H9 (cell line): Measurements from ENCODE around the gene RSBN1L. TPM values are rescaled to one million over a fixed set of nuclear protein-coding genes. Genes with fewer than 3 reads are reported as not detected.

ENCODE experiments used
- DNase-seq: peaks from one replicate; pipeline ENCODE4 v3.0.0-alpha.2; 2017
- H2AFZ ChIP-seq: one replicate; pipeline ENCODE4 v1.6.1; 2013; ENCODE audit warnings: mild to moderate bottlenecking, low read length, control low read depth, moderate library complexity
- H2AK5ac ChIP-seq: 2 replicates; pipeline ENCODE4 v1.6.1; 2013; ENCODE audit warnings: low read length, control low read depth, mixed read lengths; ENCODE audit not compliant: insufficient read length
- H2BK120ac ChIP-seq: one replicate; pipeline ENCODE4 v1.6.1; 2013; ENCODE audit warnings: low read depth, mild to moderate bottlenecking, low read length, control low read depth, inconsistent platforms; ENCODE audit not compliant: poor library complexity, severe bottlenecking
- H2BK12ac ChIP-seq: 2 replicates; pipeline ENCODE4 v1.6.1; 2013; ENCODE audit warnings: low read length, control low read depth, mixed read lengths, low read depth; ENCODE audit not compliant: insufficient read length
- H2BK15ac ChIP-seq: 2 replicates; pipeline ENCODE4 v1.6.1; 2013; ENCODE audit warnings: low read depth, low read length, control low read depth
- H2BK20ac ChIP-seq: one replicate; pipeline ENCODE4 v1.6.1; 2013; ENCODE audit warnings: low read depth, mild to moderate bottlenecking, low read length, control low read depth, inconsistent platforms; ENCODE audit not compliant: poor library complexity, severe bottlenecking
- H2BK5ac ChIP-seq: 2 replicates; pipeline ENCODE4 v1.6.1; 2013; ENCODE audit warnings: low read length, control low read depth, mixed read lengths; ENCODE audit not compliant: insufficient read length
- H3K14ac ChIP-seq: 2 replicates; pipeline ENCODE4 v1.6.1; 2013; ENCODE audit warnings: low read length, control low read depth; ENCODE audit not compliant: insufficient read depth
- H3K18ac ChIP-seq: 2 replicates; pipeline ENCODE4 v1.6.1; 2013; ENCODE audit warnings: low read depth, mild to moderate bottlenecking, mixed read lengths, low read length, control low read depth; ENCODE audit not compliant: insufficient read length
- H3K23ac ChIP-seq: 2 replicates; pipeline ENCODE4 v1.6.1; 2013; ENCODE audit warnings: low read length, control low read depth, mixed read lengths, low read depth; ENCODE audit not compliant: insufficient read length
- H3K23me2 ChIP-seq: 2 replicates; pipeline ENCODE4 v1.6.1; 2013; ENCODE audit warnings: low read depth, mild to moderate bottlenecking, mixed read lengths, low read length, control low read depth; ENCODE audit not compliant: insufficient read length, poor library complexity, severe bottlenecking
- H3K27ac ChIP-seq: 2 replicates; pipeline ENCODE4 v1.5.1; 2013; ENCODE audit warnings: low read length, control low read depth, mixed read lengths, low read depth; ENCODE audit not compliant: insufficient read length
- H3K27me3 ChIP-seq: 2 replicates; pipeline ENCODE4 v1.6.1; 2013; ENCODE audit warnings: low read length, control low read depth, inconsistent platforms; ENCODE audit not compliant: insufficient read depth
- H3K4ac ChIP-seq: 2 replicates; pipeline ENCODE4 v1.6.1; 2013; ENCODE audit warnings: low read depth, mild to moderate bottlenecking, control low read depth, inconsistent platforms, low read length, moderate library complexity
- H3K4me1 ChIP-seq: 2 replicates; pipeline ENCODE4 v1.6.1; 2013; ENCODE audit warnings: low read length, control low read depth, inconsistent platforms; ENCODE audit not compliant: insufficient read depth
- H3K4me2 ChIP-seq: 2 replicates; pipeline ENCODE4 v1.6.1; 2013; ENCODE audit warnings: low read length, control low read depth, mixed read lengths; ENCODE audit not compliant: insufficient read length, insufficient read depth
- H3K56ac ChIP-seq: 2 replicates; pipeline ENCODE4 v1.6.1; 2013; ENCODE audit warnings: low read depth, mild to moderate bottlenecking, mixed read lengths, low read length, control low read depth; ENCODE audit not compliant: insufficient read length
- H3K79me1 ChIP-seq: 2 replicates; pipeline ENCODE4 v1.6.1; 2013; ENCODE audit warnings: low read depth, mild to moderate bottlenecking, moderate library complexity, low read length, control low read depth, inconsistent platforms; ENCODE audit not compliant: insufficient read depth, poor library complexity, severe bottlenecking
- H3K79me2 ChIP-seq: 2 replicates; pipeline ENCODE4 v1.6.1; 2013; ENCODE audit warnings: low read length, control low read depth, inconsistent platforms; ENCODE audit not compliant: insufficient read depth
- H3K9ac ChIP-seq: 2 replicates; pipeline ENCODE4 v1.6.1; 2013; ENCODE audit warnings: low read length, control low read depth, mixed read lengths; ENCODE audit not compliant: insufficient read length; ENCODE audit errors: extremely low read depth
- H3K9me3 ChIP-seq: one replicate; pipeline ENCODE4 v1.6.1; 2013; ENCODE audit warnings: low read depth, low read length, inconsistent platforms; ENCODE audit not compliant: control insufficient read depth
- H3T11ph ChIP-seq: one replicate; pipeline ENCODE4 v1.6.1; 2013; ENCODE audit warnings: mild to moderate bottlenecking, low read length, control low read depth, inconsistent platforms
- H4K20me1 ChIP-seq: one replicate; pipeline ENCODE4 v1.6.1; 2013; ENCODE audit not compliant: control insufficient read depth, insufficient read length, insufficient read depth
- H4K5ac ChIP-seq: 2 replicates; pipeline ENCODE4 v1.6.1; 2013; ENCODE audit warnings: low read depth, mild to moderate bottlenecking, mixed read lengths, low read length, control low read depth; ENCODE audit not compliant: insufficient read length
- H4K8ac ChIP-seq: replicated peaks from 2 replicates; pipeline ENCODE4 v1.6.1; 2013; ENCODE audit warnings: low read length, control low read depth, mixed read lengths, low read depth; ENCODE audit not compliant: insufficient read length
- H4K91ac ChIP-seq: 2 replicates; pipeline ENCODE4 v1.6.1; 2013; ENCODE audit warnings: low read depth, mild to moderate bottlenecking, moderate library complexity, mixed read lengths, low read length, control low read depth; ENCODE audit not compliant: insufficient read length
- H3K27ac Mint-ChIP-seq, 3 experiments: 2 replicates in 2 of 3; 3 replicates in 1 of 3; pipeline ENCODE4 v1.8.0; 2020 to 2021; ENCODE audit warnings: mixed read lengths in 3 of 3, mild to moderate bottlenecking in 1 of 3, moderate library complexity in 1 of 3
- H3K27me3 Mint-ChIP-seq: 2 replicates; pipeline ENCODE4 v1.8.0; 2021; ENCODE audit warnings: low read depth, mild to moderate bottlenecking, moderate library complexity, mixed read lengths
- H3K36me3 Mint-ChIP-seq, 3 experiments: 2 replicates in 2 of 3; 3 replicates in 1 of 3; pipeline ENCODE4 v1.8.0; 2020 to 2021; ENCODE audit warnings: low read depth in 3 of 3, mixed read lengths in 3 of 3; ENCODE audit not compliant: insufficient read depth in 1 of 3
- H3K4me1 Mint-ChIP-seq, 2 experiments: 2 replicates each; pipeline ENCODE4 v1.8.0; 2020; ENCODE audit warnings: mixed read lengths in 2 of 2
- H3K4me3 Mint-ChIP-seq, 2 experiments: 2 replicates in 1 of 2; 3 replicates in 1 of 2; pipeline ENCODE4 v1.8.0; 2020 to 2021; ENCODE audit warnings: mild to moderate bottlenecking in 2 of 2, mixed read lengths in 2 of 2, moderate library complexity in 1 of 2
- H3K9me3 Mint-ChIP-seq, 2 experiments: 2 replicates in 1 of 2; 3 replicates in 1 of 2; pipeline ENCODE4 v1.8.0; 2020; ENCODE audit warnings: mild to moderate bottlenecking in 2 of 2, mixed read lengths in 2 of 2, moderate library complexity in 1 of 2
- WGBS: extraction: QIAGEN DNeasy Blood & Tissue Kit; methylation state at CpG from one replicate; pipeline ENCODE4 v1.1.7; 2013; ENCODE audit warnings: missing lambda C conversion rate, low lambda C conversion rate, mixed read lengths; ENCODE audit not compliant: insufficient read length; ENCODE audit errors: extremely low coverage; 5-methylcytosine and 5-hydroxymethylcytosine counted together
- total RNA-seq: library from RNA; stranded (reverse); gene quantifications from 2 replicates; pipeline ENCODE4 v1.2.1, GENCODE V29; 2021
- TF ChIP-seq, protein P1 (sequence below): fragments of 200-600 bp; sonication (generic); conservative IDR thresholded peaks from 3 replicates; pipeline ENCODE4 v1.8.0; 2021; ENCODE audit warnings: antibody characterized with exemption, mild to moderate bottlenecking

The RSBN1L gene
- total RNA-seq, 1 experiment from 2014 or later: 20.6 TPM

DNA sequence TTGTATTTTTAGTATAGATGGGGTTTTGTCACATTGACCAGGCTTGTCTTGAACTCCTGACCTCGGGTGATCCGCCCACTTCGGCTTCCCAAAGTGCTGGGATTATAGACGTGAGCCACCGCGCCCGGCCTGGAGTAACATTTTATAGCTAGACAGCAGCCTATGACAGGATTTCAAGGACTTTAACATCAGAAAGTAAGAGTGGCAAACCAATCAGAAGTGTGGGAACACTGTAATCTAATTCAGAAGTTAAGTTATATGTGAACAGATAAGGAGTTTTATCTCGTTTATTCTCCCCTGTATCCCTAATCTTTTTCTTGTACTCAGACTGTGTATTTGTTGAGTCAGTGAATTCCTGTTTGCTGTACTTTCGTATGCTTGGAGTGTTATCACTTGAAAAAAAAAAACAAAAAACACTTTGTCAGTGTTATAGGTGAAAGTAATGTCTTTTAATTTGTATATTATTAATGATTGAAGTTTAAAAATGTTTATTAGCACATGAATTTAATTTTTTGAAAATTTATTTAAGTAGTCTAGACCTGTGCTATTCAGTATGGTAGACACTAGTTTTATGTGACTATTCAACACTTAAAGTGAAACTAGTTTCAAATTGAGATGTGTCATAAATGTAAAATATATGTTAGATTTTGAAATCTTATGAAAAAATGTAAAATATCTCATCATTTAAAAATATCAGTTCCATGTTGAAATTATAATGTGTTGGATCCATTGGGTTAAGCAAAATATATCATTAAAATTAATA, 38.6 kb downstream of the RSBN1L start:
- Histone ChIP-seq H2BK5ac (no peak overlapping the region), H4K20me1 (no peaks in the 10 kb centered on the region), H3K27ac (no peak overlapping the region), H2BK12ac (no peak overlapping the region), H3K79me1 (peaks cover 5% of the 10 kb centered on the region), H3K9me3 (no peaks in the 10 kb centered on the region), H3K4me1 (no peaks in the 10 kb centered on the region), H2AK5ac (no peak overlapping the region), H3K4ac (no peak overlapping the region), H3K4me2 (no peak overlapping the region), H4K8ac (no peak overlapping the region), H2BK15ac (no peak overlapping the region), H2BK20ac (no peak overlapping the region), H3K79me2 (peaks cover 9% of the 10 kb centered on the region; the same call in 1 of the 2 replicates), H3K14ac (no peak overlapping the region), H3K18ac (no peak overlapping the region), H2AFZ (no peak overlapping the region), H3K27me3 (no peaks in the 10 kb centered on the region), H3K23me2 (no peaks in the 10 kb centered on the region), H2BK120ac (no peak overlapping the region), H4K91ac (no peak overlapping the region), H3K56ac (no peak overlapping the region), H3K9ac (no peak overlapping the region), H4K5ac (no peak overlapping the region), H3K23ac (no peak overlapping the region), H3T11ph (no peak overlapping the region)
- TF ChIP-seq, protein P1, sequence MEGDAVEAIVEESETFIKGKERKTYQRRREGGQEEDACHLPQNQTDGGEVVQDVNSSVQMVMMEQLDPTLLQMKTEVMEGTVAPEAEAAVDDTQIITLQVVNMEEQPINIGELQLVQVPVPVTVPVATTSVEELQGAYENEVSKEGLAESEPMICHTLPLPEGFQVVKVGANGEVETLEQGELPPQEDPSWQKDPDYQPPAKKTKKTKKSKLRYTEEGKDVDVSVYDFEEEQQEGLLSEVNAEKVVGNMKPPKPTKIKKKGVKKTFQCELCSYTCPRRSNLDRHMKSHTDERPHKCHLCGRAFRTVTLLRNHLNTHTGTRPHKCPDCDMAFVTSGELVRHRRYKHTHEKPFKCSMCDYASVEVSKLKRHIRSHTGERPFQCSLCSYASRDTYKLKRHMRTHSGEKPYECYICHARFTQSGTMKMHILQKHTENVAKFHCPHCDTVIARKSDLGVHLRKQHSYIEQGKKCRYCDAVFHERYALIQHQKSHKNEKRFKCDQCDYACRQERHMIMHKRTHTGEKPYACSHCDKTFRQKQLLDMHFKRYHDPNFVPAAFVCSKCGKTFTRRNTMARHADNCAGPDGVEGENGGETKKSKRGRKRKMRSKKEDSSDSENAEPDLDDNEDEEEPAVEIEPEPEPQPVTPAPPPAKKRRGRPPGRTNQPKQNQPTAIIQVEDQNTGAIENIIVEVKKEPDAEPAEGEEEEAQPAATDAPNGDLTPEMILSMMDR: no peak
- H3K36me3 Mint-ChIP-seq: peaks cover 0 to 15% (median 8%) of the 10 kb centered on the region in 3 experiments; a peak in 6 of 7 replicates
- H3K27ac Mint-ChIP-seq: peak overlapping the region in 1 of 3 experiments; percentile 88; a peak in 1 of 7 replicates
- WGBS: no CpG with 5 or more reads among the region's 9 CpGs
- H3K27me3 Mint-ChIP-seq: no peaks in the 10 kb centered on the region
- H3K4me1 Mint-ChIP-seq: peaks cover 6 to 10% of the 10 kb centered on the region in 2 experiments
- no peak overlapping the region for H3K4me3 Mint-ChIP-seq
- no peak for DNase-seq
- no peaks in the 10 kb centered on the region for H3K9me3 Mint-ChIP-seq
